ENCODE results near the gene SERINC5.
"Not testable (repeated sequence)": the region's sequence is repeated elsewhere in the genome, so short reads cannot be mapped to it uniquely, and the experiment has no call there.

Gene SERINC5

GRCh38 chr5:80227979-80228596 lies 27.8 kb downstream of the SERINC5 start:
- DNase-seq (ENCODE audit: low read depth in 2 of 2): no peak

GRCh38 chr5:80225934-80226326 lies 29.9 kb downstream of the SERINC5 start:
- no peak for DNase-seq (ENCODE audit: low read depth in 2 of 2)

GRCh38 chr5:80225189-80225933 lies 30.5 kb downstream of the SERINC5 start:
- no peak for DNase-seq (ENCODE audit: low read depth in 2 of 2)

- DNase-seq (ENCODE audit: low read depth in 2 of 2): no peak
These were observed 32.3 kb downstream of the SERINC5 start for GRCh38 chr5:80223561-80223960.

GRCh38 chr5:80220245-80220897 lies 35.5 kb downstream of the SERINC5 start:
- DNase-seq (ENCODE audit: low read depth in 2 of 2): no peak

- no peak for DNase-seq (ENCODE audit: low read depth in 2 of 2)
These were observed 36.5 kb downstream of the SERINC5 start for GRCh38 chr5:80219391-80219790.

- DNase-seq (ENCODE audit: low read depth in 2 of 2): no peak
These were observed 38.2 kb downstream of the SERINC5 start for GRCh38 chr5:80217667-80218066.

GRCh38 chr5:80216753-80217596 lies 38.9 kb downstream of the SERINC5 start:
- DNase-seq (ENCODE audit: low read depth in 2 of 2): peak in 1 of 2 donors; percentile 24

- DNase-seq (ENCODE audit: low read depth in 2 of 2): no peak
These were observed 39.8 kb downstream of the SERINC5 start for GRCh38 chr5:80216096-80216495.

GRCh38 chr5:80215523-80215922 lies 40.3 kb downstream of the SERINC5 start:
- DNase-seq (ENCODE audit: low read depth in 2 of 2): no peak

- no peak for DNase-seq (ENCODE audit: low read depth in 2 of 2)
These were observed 42.4 kb downstream of the SERINC5 start for GRCh38 chr5:80213466-80213865.

- DNase-seq (ENCODE audit: low read depth in 2 of 2): no peak
These were observed 43.6 kb downstream of the SERINC5 start for GRCh38 chr5:80212171-80212667.

GRCh38 chr5:80211327-80211726 lies 44.5 kb downstream of the SERINC5 start:
- no peak for DNase-seq (ENCODE audit: low read depth in 2 of 2)

GRCh38 chr5:80210014-80210413 lies 45.8 kb downstream of the SERINC5 start:
- no peak for DNase-seq (ENCODE audit: low read depth in 2 of 2)

- no peak for DNase-seq (ENCODE audit: low read depth in 2 of 2)
These were observed 47.5 kb downstream of the SERINC5 start for GRCh38 chr5:80208381-80208780.

- DNase-seq (ENCODE audit: low read depth in 2 of 2): no peak
These were observed 48.0 kb downstream of the SERINC5 start for GRCh38 chr5:80207832-80208231.

- no peak for DNase-seq (ENCODE audit: low read depth in 2 of 2)
These were observed 49.6 kb downstream of the SERINC5 start for GRCh38 chr5:80206282-80206681.

- no peak for DNase-seq (ENCODE audit: low read depth in 2 of 2)
These were observed 50.0 kb downstream of the SERINC5 start for GRCh38 chr5:80205846-80206245.

GRCh38 chr5:80204808-80205614 lies 50.8 kb downstream of the SERINC5 start:
- no peak for DNase-seq (ENCODE audit: low read depth in 2 of 2)

- not testable (repeated sequence) for DNase-seq (ENCODE audit: low read depth in 2 of 2)
These were observed 54.1 kb downstream of the SERINC5 start for GRCh38 chr5:80201763-80202162.

GRCh38 chr5:80198920-80199319 lies 56.9 kb downstream of the SERINC5 start:
- no peak for DNase-seq (ENCODE audit: low read depth in 2 of 2)
